ENCODE data around the gene SND1.

SND1 gene

DNA sequence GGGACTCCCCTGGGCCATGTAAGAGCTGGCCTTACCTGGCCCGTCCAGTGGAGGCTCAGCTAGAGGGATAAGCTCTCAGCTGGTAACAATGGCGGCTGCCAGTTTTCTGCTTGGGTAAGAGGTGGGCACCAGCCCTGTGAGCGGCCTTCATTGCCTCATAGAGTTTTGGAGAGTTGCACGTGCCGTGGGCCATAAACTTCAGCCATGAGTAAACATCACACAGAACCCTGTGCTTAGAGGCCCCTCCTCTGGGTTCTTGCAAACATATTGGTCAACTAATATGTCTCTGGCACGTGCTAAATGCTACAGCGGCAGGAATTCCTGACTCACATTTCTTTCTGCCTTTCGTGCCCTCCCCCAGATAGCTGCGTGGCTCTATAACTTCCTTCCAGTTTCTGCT, 485.2 kb downstream of the SND1 start:
- TF ChIP-seq PPARA (CRISPR knock-in tag; IDR thresholded peaks at IDR 0.05; ENCODE audit: borderline replicate concordance) (no peak), ARNTL (CRISPR knock-in tag; IDR thresholded peaks at IDR 0.05; ENCODE audit: borderline replicate concordance, low read depth) (no peak), RARB (CRISPR knock-in tag; IDR thresholded peaks at IDR 0.05) (no peak), GLIS3 (CRISPR knock-in tag; IDR thresholded peaks at IDR 0.05) (no peak), ZNF8 (CRISPR knock-in tag; IDR thresholded peaks at IDR 0.05) (no peak), TOX (CRISPR knock-in tag; IDR thresholded peaks at IDR 0.05; ENCODE audit: borderline replicate concordance) (no peak), CSDC2 (CRISPR knock-in tag; IDR thresholded peaks at IDR 0.05) (no peak), SNAI2 (CRISPR knock-in tag; IDR thresholded peaks at IDR 0.05) (no peak)
- TF ChIP-seq, protein P1, sequence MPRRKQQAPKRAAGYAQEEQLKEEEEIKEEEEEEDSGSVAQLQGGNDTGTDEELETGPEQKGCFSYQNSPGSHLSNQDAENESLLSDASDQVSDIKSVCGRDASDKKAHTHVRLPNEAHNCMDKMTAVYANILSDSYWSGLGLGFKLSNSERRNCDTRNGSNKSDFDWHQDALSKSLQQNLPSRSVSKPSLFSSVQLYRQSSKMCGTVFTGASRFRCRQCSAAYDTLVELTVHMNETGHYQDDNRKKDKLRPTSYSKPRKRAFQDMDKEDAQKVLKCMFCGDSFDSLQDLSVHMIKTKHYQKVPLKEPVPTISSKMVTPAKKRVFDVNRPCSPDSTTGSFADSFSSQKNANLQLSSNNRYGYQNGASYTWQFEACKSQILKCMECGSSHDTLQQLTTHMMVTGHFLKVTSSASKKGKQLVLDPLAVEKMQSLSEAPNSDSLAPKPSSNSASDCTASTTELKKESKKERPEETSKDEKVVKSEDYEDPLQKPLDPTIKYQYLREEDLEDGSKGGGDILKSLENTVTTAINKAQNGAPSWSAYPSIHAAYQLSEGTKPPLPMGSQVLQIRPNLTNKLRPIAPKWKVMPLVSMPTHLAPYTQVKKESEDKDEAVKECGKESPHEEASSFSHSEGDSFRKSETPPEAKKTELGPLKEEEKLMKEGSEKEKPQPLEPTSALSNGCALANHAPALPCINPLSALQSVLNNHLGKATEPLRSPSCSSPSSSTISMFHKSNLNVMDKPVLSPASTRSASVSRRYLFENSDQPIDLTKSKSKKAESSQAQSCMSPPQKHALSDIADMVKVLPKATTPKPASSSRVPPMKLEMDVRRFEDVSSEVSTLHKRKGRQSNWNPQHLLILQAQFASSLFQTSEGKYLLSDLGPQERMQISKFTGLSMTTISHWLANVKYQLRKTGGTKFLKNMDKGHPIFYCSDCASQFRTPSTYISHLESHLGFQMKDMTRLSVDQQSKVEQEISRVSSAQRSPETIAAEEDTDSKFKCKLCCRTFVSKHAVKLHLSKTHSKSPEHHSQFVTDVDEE (CRISPR knock-in tag; IDR thresholded peaks at IDR 0.05): no peak
- TF ChIP-seq, protein P2, sequence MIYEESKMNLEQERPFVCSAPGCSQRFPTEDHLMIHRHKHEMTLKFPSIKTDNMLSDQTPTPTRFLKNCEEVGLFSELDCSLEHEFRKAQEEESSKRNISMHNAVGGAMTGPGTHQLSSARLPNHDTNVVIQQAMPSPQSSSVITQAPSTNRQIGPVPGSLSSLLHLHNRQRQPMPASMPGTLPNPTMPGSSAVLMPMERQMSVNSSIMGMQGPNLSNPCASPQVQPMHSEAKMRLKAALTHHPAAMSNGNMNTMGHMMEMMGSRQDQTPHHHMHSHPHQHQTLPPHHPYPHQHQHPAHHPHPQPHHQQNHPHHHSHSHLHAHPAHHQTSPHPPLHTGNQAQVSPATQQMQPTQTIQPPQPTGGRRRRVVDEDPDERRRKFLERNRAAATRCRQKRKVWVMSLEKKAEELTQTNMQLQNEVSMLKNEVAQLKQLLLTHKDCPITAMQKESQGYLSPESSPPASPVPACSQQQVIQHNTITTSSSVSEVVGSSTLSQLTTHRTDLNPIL (CRISPR knock-in tag; IDR thresholded peaks at IDR 0.05; ENCODE audit: low read depth): no peak
- TF ChIP-seq, protein P3, sequence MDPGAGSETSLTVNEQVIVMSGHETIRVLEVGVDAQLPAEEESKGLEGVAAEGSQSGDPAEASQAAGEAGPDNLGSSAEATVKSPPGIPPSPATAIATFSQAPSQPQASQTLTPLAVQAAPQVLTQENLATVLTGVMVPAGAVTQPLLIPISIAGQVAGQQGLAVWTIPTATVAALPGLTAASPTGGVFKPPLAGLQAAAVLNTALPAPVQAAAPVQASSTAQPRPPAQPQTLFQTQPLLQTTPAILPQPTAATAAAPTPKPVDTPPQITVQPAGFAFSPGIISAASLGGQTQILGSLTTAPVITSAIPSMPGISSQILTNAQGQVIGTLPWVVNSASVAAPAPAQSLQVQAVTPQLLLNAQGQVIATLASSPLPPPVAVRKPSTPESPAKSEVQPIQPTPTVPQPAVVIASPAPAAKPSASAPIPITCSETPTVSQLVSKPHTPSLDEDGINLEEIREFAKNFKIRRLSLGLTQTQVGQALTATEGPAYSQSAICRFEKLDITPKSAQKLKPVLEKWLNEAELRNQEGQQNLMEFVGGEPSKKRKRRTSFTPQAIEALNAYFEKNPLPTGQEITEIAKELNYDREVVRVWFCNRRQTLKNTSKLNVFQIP (CRISPR knock-in tag; IDR thresholded peaks at IDR 0.05; ENCODE audit: borderline replicate concordance, low read depth): no peak
- no peak for ATAC-seq

DNA sequence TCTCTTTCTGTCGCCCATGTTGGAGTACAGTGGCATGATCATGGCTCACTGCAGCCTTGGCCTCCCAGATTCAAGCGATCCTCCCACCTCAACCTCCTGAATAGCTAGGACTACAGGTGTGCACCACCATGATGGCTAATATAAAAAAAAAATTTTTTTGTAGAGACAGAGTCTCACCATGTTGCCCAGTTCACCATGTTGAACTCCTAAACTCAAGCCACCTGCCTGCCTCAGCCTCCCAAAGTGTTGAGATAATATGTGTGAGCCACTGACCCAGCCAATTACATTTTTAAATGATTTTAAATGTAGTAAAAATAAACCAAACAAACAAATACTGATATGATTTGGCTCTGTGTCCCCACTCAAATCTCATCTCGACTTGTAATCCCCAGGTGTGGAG, 487.4 kb downstream of the SND1 start:
- no peak for ATAC-seq

More for the DNA sequence above, 487.4 kb downstream of the SND1 start:
- TF ChIP-seq ZFP30 (CRISPR knock-in tag; IDR thresholded peaks at IDR 0.05) (no peak), BACH2 (CRISPR knock-in tag; IDR thresholded peaks at IDR 0.05; ENCODE audit: borderline replicate concordance) (no peak), ISL1 (CRISPR knock-in tag; IDR thresholded peaks at IDR 0.05) (no peak), ZFP3 (CRISPR knock-in tag; IDR thresholded peaks at IDR 0.05) (no peak), OSR1 (CRISPR knock-in tag; IDR thresholded peaks at IDR 0.05) (no peak), SNAI2 (CRISPR knock-in tag; IDR thresholded peaks at IDR 0.05) (no peak), ESRRG (CRISPR knock-in tag; IDR thresholded peaks at IDR 0.05) (no peak), CSDC2 (CRISPR knock-in tag; IDR thresholded peaks at IDR 0.05) (no peak), ZNF70 (CRISPR knock-in tag; IDR thresholded peaks at IDR 0.05) (no peak), ARNTL (CRISPR knock-in tag; IDR thresholded peaks at IDR 0.05; ENCODE audit: borderline replicate concordance, low read depth) (no peak), ZC3H10 (CRISPR knock-in tag; IDR thresholded peaks at IDR 0.05) (no peak), PPARA (CRISPR knock-in tag; IDR thresholded peaks at IDR 0.05; ENCODE audit: borderline replicate concordance) (no peak), ZNF8 (CRISPR knock-in tag; IDR thresholded peaks at IDR 0.05) (no peak)
- TF ChIP-seq, protein P1 (CRISPR knock-in tag; IDR thresholded peaks at IDR 0.05): no peak
- TF ChIP-seq, protein P3 (CRISPR knock-in tag; IDR thresholded peaks at IDR 0.05; ENCODE audit: borderline replicate concordance, low read depth): no peak
- TF ChIP-seq, protein P4, sequence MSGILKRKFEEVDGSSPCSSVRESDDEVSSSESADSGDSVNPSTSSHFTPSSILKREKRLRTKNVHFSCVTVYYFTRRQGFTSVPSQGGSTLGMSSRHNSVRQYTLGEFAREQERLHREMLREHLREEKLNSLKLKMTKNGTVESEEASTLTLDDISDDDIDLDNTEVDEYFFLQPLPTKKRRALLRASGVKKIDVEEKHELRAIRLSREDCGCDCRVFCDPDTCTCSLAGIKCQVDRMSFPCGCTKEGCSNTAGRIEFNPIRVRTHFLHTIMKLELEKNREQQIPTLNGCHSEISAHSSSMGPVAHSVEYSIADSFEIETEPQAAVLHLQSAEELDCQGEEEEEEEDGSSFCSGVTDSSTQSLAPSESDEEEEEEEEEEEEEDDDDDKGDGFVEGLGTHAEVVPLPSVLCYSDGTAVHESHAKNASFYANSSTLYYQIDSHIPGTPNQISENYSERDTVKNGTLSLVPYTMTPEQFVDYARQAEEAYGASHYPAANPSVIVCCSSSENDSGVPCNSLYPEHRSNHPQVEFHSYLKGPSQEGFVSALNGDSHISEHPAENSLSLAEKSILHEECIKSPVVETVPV (CRISPR knock-in tag; IDR thresholded peaks at IDR 0.05): no peak
- TF ChIP-seq, protein P5, sequence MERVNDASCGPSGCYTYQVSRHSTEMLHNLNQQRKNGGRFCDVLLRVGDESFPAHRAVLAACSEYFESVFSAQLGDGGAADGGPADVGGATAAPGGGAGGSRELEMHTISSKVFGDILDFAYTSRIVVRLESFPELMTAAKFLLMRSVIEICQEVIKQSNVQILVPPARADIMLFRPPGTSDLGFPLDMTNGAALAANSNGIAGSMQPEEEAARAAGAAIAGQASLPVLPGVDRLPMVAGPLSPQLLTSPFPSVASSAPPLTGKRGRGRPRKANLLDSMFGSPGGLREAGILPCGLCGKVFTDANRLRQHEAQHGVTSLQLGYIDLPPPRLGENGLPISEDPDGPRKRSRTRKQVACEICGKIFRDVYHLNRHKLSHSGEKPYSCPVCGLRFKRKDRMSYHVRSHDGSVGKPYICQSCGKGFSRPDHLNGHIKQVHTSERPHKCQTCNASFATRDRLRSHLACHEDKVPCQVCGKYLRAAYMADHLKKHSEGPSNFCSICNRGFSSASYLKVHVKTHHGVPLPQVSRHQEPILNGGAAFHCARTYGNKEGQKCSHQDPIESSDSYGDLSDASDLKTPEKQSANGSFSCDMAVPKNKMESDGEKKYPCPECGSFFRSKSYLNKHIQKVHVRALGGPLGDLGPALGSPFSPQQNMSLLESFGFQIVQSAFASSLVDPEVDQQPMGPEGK (CRISPR knock-in tag; IDR thresholded peaks at IDR 0.05; ENCODE audit: borderline replicate concordance): no peak
